8988T (cell line): Measurements from ENCODE around the gene BRD3OS.
A peak's percentile ranks its signal among the peaks of the same experiment; 100 is the strongest.

Source experiments
- DNase-seq: peaks from one replicate; pipeline ENCODE4 v3.0.0; 2011

BRD3OS gene

GRCh38 chr9:134007150-134007549 lies 18.1 kb upstream of the BRD3OS start:
- DNase-seq = no peak

DNA sequence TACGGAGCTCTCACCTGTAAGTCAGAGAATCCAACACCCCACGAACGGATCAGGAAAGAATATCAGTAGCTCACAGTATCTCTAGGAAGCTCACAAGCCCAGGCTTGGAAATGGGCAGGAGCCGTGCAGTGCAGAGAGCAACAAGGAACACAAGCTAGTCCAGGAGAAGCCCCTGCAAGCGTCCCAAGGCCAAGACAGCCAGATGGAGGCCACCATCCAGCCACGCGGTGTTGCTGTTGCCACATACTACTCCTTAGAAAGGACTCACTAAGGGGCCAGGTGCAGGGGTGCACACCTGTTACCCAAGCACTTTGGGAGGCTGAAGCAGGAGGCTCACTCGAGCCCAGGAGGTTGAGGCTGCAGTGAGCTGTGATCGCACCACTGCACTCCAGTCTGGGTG lies 17.7 kb upstream of the BRD3OS start:
- no peak for DNase-seq

DNA sequence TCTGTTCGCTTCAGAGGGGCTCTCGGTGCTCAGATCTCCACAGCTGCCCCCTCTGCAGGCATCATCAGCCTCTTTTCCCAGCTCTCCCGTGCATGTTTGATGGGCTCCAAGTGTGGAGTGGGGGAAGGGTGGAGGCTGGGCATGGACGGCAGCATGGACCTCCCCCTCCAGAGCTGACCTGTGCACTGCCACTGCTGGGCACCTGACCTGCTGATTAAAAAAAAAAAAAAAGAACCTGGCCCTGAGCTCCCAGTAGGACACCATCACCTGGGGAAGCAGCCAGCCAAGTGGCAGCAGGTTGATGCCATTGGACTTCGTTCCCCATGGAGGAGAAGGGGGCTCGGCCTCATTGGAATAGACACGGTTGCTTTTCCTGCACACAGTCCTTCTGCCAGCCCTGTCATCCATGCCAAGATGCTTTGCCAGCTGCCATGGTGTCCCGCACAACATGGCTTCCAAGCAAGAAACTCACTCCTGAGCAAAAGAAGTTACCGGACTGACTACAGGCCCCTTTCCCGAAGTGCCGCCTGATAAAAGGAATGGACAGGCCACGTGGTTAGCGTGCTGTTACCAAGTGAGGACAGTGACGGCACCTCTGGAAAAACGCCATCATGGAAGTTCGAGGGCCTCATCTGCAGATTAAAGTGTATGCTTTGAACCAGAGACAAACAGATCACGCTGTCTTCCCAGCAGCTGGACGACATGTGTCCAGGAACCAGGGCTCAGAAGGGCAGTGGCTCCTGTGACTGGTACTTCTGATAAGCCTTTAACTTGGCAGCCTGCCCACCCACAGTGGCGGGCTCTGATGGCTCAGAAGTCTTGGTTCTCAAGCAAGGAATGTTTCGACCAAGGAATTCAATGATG lies 14.7 kb upstream of the BRD3OS start:
- no peak for DNase-seq

- DNase-seq = no peak
These were observed 13.9 kb upstream of the BRD3OS start for GRCh38 chr9:134011401-134011800.

DNA sequence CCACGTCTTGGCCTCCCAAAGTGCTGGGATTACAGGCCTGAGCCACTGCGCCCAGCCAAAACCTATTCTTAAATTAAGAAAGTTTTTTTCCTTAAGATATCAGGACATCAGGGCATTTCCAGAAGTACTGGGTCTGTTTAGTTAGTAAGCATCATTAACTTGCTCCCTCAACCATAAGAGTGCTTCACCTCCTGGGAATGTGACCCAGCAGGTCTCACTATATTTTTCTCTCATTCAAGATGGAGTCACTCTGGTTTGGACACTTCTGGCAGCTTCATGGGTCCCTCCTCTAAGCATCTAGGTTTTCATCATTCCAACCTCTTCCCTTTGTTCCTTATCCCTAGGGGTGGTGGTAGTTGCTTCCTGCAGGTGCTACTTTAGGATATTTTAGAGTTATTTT lies 10.3 kb upstream of the BRD3OS start:
- DNase-seq = no peak

- no peak for DNase-seq
These were observed 978 bp upstream of the BRD3OS start for GRCh38 chr9:134024214-134024792.

- DNase-seq = peak; percentile 64
These were observed 593 bp downstream of the BRD3OS start for GRCh38 chr9:134025606-134026541.

DNA sequence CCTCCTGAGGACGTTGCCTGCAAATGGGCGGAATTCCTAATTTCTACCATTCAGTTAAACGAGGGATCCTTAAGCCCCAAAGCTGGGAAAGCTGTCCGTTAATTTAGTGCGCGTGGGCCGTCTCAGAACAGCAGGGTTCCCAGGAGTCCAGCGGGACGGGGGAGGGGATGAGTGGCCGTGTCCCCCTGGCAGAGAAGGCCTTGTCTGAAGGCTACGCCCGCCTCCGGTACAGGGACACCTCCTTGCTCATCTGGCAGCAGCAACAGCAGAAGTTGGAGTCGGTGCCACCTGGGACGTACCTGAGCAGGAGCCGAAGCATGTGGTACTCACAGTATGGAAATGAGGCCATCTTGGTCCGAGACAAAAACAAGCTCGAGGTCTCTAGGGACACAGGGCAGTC lies 1.3 kb downstream of the BRD3OS start:
- no peak for DNase-seq

- DNase-seq = no peak
These were observed 1.7 kb downstream of the BRD3OS start for GRCh38 chr9:134026981-134027380.

DNA sequence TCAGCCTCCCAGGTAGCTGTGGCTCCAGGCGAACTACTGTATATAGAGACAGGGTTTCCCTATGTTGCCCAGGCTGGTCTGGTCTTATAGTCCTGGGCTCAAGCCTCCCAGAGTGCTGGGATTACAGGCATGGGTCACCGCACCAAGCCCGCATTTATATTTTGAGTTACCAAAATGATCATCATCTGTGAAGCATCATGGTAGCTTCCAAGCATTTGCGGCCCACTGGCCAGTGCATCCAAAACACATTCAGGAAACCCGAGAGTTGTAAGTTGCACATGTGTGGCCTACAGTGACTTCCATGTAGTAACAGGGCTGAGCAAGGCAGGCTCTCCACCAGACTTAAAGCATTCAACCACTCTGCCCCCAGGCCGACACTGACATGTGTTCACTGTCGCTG lies 2.3 kb downstream of the BRD3OS start:
- no peak for DNase-seq

DNA sequence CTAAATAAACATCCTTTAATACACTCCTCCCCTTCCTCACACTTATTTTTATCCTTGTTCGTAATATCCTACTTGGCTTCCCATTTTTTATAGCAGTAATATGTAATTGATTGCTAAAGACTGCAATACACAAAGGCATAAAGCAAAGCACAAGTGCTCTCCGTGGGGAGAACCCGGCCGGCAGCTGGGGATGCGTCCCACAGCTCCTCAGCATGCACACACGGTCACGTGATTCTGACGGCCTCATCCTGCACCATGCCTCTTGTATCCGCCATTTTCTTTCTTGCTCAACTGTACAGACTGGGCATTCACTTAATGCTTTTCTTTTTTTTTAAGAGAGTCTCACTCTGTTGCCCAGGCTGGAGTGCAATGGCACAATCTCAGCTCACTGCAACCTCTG lies 2.8 kb downstream of the BRD3OS start:
- DNase-seq = no peak

GRCh38 chr9:134028575-134029247 lies 3.4 kb downstream of the BRD3OS start:
- DNase-seq = no peak

- no peak for DNase-seq
These were observed 4.3 kb downstream of the BRD3OS start for GRCh38 chr9:134029248-134030226.

- DNase-seq = no peak
These were observed 5.7 kb downstream of the BRD3OS start for GRCh38 chr9:134030821-134031470.

GRCh38 chr9:134031783-134032182 lies 6.5 kb downstream of the BRD3OS start:
- DNase-seq = no peak

DNA sequence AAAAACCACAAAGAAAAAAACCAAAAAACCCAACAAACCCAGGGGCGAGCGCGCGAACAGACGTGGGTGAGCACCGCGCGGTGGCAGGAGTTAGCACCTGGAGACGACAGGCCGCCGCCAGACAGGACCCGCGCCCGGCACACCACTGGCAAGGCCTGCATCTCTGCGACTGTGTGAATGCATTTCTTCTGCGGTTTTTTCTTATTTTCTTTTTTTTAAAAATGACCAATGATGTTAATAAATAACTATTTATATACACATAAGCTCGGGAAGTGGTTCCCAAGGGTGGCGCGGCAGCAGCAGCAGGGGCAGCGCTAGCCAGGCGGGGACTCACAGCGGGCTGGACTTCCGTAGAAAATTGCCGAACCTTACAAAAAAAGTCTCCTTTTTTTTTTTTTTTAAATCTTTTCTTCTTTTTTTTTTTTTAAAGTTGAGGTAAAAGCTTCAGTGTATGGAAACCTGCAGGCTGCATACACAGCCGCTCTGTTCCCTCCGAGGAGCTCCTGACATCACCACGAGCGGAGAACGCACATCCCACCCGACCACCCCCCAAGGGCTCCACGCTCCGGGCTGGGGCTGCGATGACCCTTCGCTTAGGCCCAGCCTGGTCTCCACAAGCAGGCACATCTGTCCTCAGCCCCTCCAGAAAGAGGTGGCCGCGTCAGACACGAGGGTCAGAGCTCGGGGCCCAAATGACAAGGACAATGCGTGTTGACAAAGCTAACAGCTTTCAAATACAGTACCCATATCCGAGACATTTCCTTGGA lies 7.4 kb downstream of the BRD3OS start:
- DNase-seq = no peak

GRCh38 chr9:134033516-134034214 lies 8.4 kb downstream of the BRD3OS start:
- no peak for DNase-seq

DNA sequence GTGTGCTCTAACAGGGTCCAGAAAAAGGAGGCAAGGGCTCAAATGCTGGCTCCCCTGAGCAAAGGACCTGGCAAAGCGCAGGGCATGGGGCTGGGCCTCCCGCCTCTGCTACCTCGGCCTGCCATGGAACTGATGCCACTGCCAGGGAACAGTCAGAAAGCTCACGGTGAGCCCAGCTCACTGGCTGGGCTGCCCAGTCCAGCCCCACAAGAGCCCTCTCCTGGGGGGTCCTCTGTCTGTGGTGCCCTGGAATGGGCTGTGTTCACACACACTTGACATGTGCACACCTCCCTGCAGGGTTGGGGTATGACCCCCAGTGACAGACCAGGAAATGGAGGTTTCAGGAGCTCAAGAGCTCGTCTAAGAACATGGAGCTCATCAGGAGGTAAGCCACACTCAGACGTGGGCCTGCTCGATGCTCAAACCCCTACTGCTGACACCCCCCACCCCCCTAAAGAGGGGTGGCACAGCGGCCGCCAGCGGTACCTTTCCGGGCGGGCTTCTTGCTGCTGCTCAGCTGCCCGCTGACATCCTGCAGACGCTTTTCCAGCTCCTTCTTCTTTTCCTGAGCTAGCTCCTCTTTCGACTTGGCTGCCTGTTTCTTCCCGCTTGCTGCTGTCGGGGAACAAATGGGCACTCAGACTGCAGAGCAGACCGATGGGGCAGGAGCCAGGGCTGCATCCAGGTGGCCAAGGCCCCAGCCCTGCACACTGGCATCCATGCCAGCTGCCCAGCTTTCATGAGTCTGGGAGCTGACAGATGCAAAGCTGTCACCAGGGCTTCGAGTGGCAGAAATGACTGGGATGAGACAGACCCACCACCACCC lies 9.1 kb downstream of the BRD3OS start:
- DNase-seq = no peak
